Stimulated activated CD8-positive, alpha-beta memory T cell treated with anti-CD3 and anti-CD28 coated beads, Interleukin-12 subunit alpha, Interleukin-12 subunit beta, amount 100 ng/mL, for 4 hours (primary cell): ENCODE measurements around the gene RIC8B.

ENCODE experiments used
- DNase-seq: peaks from one replicate; pipeline ENCODE4 v3.0.0-alpha.2; 2020; ENCODE audit warnings: low read depth

RIC8B gene

GRCh38 chr12:106801830-106802533 lies 27.5 kb downstream of the RIC8B start:
- DNase-seq: no peak

GRCh38 chr12:106804668-106805067 lies 30.2 kb downstream of the RIC8B start:
- no peak for DNase-seq

GRCh38 chr12:106814714-106815113 lies 40.2 kb downstream of the RIC8B start:
- DNase-seq: no peak

GRCh38 chr12:106815741-106816140 lies 41.3 kb downstream of the RIC8B start:
- no peak for DNase-seq

- no peak for DNase-seq
These were observed 41.7 kb downstream of the RIC8B start for GRCh38 chr12:106816231-106816630.

- DNase-seq: no peak
These were observed 45.5 kb downstream of the RIC8B start for GRCh38 chr12:106819991-106820390.

- no peak for DNase-seq
These were observed 57.2 kb downstream of the RIC8B start for GRCh38 chr12:106831699-106832098.

GRCh38 chr12:106837782-106838181 lies 63.3 kb downstream of the RIC8B start:
- no peak for DNase-seq

- no peak for DNase-seq
These were observed 64.9 kb downstream of the RIC8B start for GRCh38 chr12:106839333-106839732.

- DNase-seq: no peak
These were observed 65.8 kb downstream of the RIC8B start for GRCh38 chr12:106840243-106840642.

GRCh38 chr12:106841510-106842302 lies 67.2 kb downstream of the RIC8B start:
- no peak for DNase-seq

GRCh38 chr12:106845902-106846301 lies 71.4 kb downstream of the RIC8B start:
- DNase-seq: no peak

GRCh38 chr12:106847861-106848260 lies 73.4 kb downstream of the RIC8B start:
- no peak for DNase-seq

GRCh38 chr12:106851306-106851705 lies 76.8 kb downstream of the RIC8B start:
- no peak for DNase-seq

GRCh38 chr12:106854723-106855122 lies 80.2 kb downstream of the RIC8B start:
- no peak for DNase-seq

- DNase-seq: no peak
These were observed 80.8 kb downstream of the RIC8B start for GRCh38 chr12:106855221-106855758.

- no peak for DNase-seq
These were observed 87.8 kb downstream of the RIC8B start for GRCh38 chr12:106861984-106862916.

- DNase-seq: no peak
These were observed 88.7 kb downstream of the RIC8B start for GRCh38 chr12:106863189-106863588.

GRCh38 chr12:106865683-106866082 lies 91.2 kb downstream of the RIC8B start:
- no peak for DNase-seq

GRCh38 chr12:106866426-106867080 lies 92.1 kb downstream of the RIC8B start:
- no peak for DNase-seq

- no peak for DNase-seq
These were observed 93.2 kb downstream of the RIC8B start for GRCh38 chr12:106867651-106868050.
